ENCODE measurements around the gene SULT4A1. TPM values are rescaled to one million over a fixed set of nuclear protein-coding genes. Genes with fewer than 3 reads are reported as not detected.
A peak's percentile ranks its signal among the peaks of the same experiment; 100 is the strongest.

Gene SULT4A1
- total and polyA plus RNA-seq, 4 donors, result 0.08 to 0.37 TPM; not detected in 2

- no peak overlapping the region for H3K9ac ChIP-seq (ENCODE audit: low read depth in 1 of 2, low read length in 2 of 2)
- TF ChIP-seq GABPA (IDR thresholded peaks at IDR 0.05 in 1 of 2, conservative IDR thresholded peaks at IDR 0.05 in 1 of 2) (no peak), REST (IDR thresholded peaks at IDR 0.05) (no peak), HNF4A (conservative IDR thresholded peaks at IDR 0.05) (no peak), FOXA1 (IDR thresholded peaks at IDR 0.05) (no peak), HNF4G (IDR thresholded peaks at IDR 0.05) (no peak), RAD21 (IDR thresholded peaks at IDR 0.05) (no peak), RXRA (IDR thresholded peaks at IDR 0.05) (no peak), ZBTB33 (IDR thresholded peaks at IDR 0.05) (no peak), YY1 (IDR thresholded peaks at IDR 0.05) (no peak), NR2F2 (IDR thresholded peaks at IDR 0.05) (no peak), JUND (IDR thresholded peaks at IDR 0.05) (no peak), SP1 (IDR thresholded peaks at IDR 0.05) (no peak), MAX (IDR thresholded peaks at IDR 0.05) (no peak)
- H3K27me3 ChIP-seq (ENCODE audit: control insufficient read depth in 4 of 4, insufficient read depth in 4 of 4, low read length in 3 of 4), result no peaks in the 10 kb centered on the region
- WGBS, result 64% methylated on average over 12 of the region's 12 CpGs
- no peak overlapping the region for H3K4me3 ChIP-seq (ENCODE audit: low read depth in 1 of 3, low read length in 3 of 3)
- peaks cover 0 to 17% (median 10%) of the 10 kb centered on the region in 4 donors for H3K4me1 ChIP-seq (ENCODE audit: control insufficient read depth in 4 of 4, insufficient read depth in 4 of 4, low read length in 3 of 4)
- H3K36me3 ChIP-seq (ENCODE audit: control insufficient read depth in 4 of 4, insufficient read depth in 3 of 4, low read depth in 1 of 4, low read length in 3 of 4), result no peaks in the 10 kb centered on the region
- peak overlapping the region; percentile 63 to 85 for H3K27ac ChIP-seq (ENCODE audit: low read depth in 1 of 2, low read length in 2 of 2)
- DNase-seq (ENCODE audit: low spot score), result no peak
- H3K9me3 ChIP-seq (ENCODE audit: control insufficient read depth in 4 of 4, low read length in 3 of 4), result no peaks in the 10 kb centered on the region
Measured at GRCh38 chr22:43897751-43898261, 35.5 kb upstream of the SULT4A1 start.

- H3K36me3 ChIP-seq (ENCODE audit: control insufficient read depth in 4 of 4, insufficient read depth in 3 of 4, low read depth in 1 of 4, low read length in 3 of 4), result no peaks in the 10 kb centered on the region
- no peak overlapping the region for H3K9ac ChIP-seq (ENCODE audit: low read depth in 1 of 2, low read length in 2 of 2)
- no peak for TF ChIP-seq MAX (IDR thresholded peaks at IDR 0.05)
- TF ChIP-seq JUND (IDR thresholded peaks at IDR 0.05), result no peak
- no peak for TF ChIP-seq SP1 (IDR thresholded peaks at IDR 0.05)
- TF ChIP-seq TAF1 (conservative IDR thresholded peaks at IDR 0.05), result no peak
- TF ChIP-seq REST (IDR thresholded peaks at IDR 0.05), result no peak
- TF ChIP-seq GABPA (IDR thresholded peaks at IDR 0.05 in 1 of 2, conservative IDR thresholded peaks at IDR 0.05 in 1 of 2), result no peak
- no peak for TF ChIP-seq FOXA1 (IDR thresholded peaks at IDR 0.05)
- peaks cover 0 to 4% (median 1%) of the 10 kb centered on the region in 4 donors for H3K27me3 ChIP-seq (ENCODE audit: control insufficient read depth in 4 of 4, insufficient read depth in 4 of 4, low read length in 3 of 4)
- 57% methylated on average over 11 of the region's 11 CpGs for WGBS
- no peaks in the 10 kb centered on the region for H3K9me3 ChIP-seq (ENCODE audit: control insufficient read depth in 4 of 4, low read length in 3 of 4)
- no peak overlapping the region for H3K27ac ChIP-seq (ENCODE audit: low read depth in 1 of 2, low read length in 2 of 2)
- peaks cover 3 to 20% (median 13%) of the 10 kb centered on the region in 4 donors for H3K4me1 ChIP-seq (ENCODE audit: control insufficient read depth in 4 of 4, insufficient read depth in 4 of 4, low read length in 3 of 4)
- H3K4me3 ChIP-seq (ENCODE audit: low read depth in 1 of 3, low read length in 3 of 3), result no peak overlapping the region
- DNase-seq (ENCODE audit: low spot score), result no peak
Measured at GRCh38 chr22:43895986-43896645, 33.8 kb upstream of the SULT4A1 start.

All from liver (tissue), 9 donors.